ENCODE measurements around the gene ZNF652.
A peak's percentile ranks its signal among the peaks of the same experiment; 100 is the strongest.
"Not testable (repeated sequence)": the region's sequence is repeated elsewhere in the genome, so short reads cannot be mapped to it uniquely, and the experiment has no call there.

The ZNF652 gene

GRCh38 chr17:49290690-49291359 is 71.2 kb downstream of the ZNF652 start:
- peak; percentile 73 for TF ChIP-seq CTCF (conservative IDR thresholded peaks at IDR 0.05; ENCODE audit: control insufficient read depth, insufficient read depth, low read depth, low read length)
- H3K4me3 ChIP-seq (ENCODE audit: control insufficient read depth, low read depth, low read length) = no peak overlapping the region
- peak; percentile 41 for DNase-seq (ENCODE audit: low read depth)

GRCh38 chr17:49288388-49288787 is 73.7 kb downstream of the ZNF652 start:
- DNase-seq (ENCODE audit: low read depth) = no peak
- no peak for TF ChIP-seq CTCF (conservative IDR thresholded peaks at IDR 0.05; ENCODE audit: control insufficient read depth, insufficient read depth, low read depth, low read length)
- H3K4me3 ChIP-seq (ENCODE audit: control insufficient read depth, low read depth, low read length) = no peak overlapping the region

GRCh38 chr17:49287481-49287880 is 74.6 kb downstream of the ZNF652 start:
- H3K4me3 ChIP-seq (ENCODE audit: control insufficient read depth, low read depth, low read length) = no peak overlapping the region
- DNase-seq (ENCODE audit: low read depth) = no peak
- no peak for TF ChIP-seq CTCF (conservative IDR thresholded peaks at IDR 0.05; ENCODE audit: control insufficient read depth, insufficient read depth, low read depth, low read length)

- DNase-seq (ENCODE audit: low read depth); H3K4me3 ChIP-seq (ENCODE audit: control insufficient read depth, low read depth, low read length): not testable (repeated sequence)
Observed at GRCh38 chr17:49286261-49286973, 75.6 kb downstream of the ZNF652 start.

- no peak for DNase-seq (ENCODE audit: low read depth)
- no peak overlapping the region for H3K4me3 ChIP-seq (ENCODE audit: control insufficient read depth, low read depth, low read length)
- TF ChIP-seq CTCF (conservative IDR thresholded peaks at IDR 0.05; ENCODE audit: control insufficient read depth, insufficient read depth, low read depth, low read length) = no peak
Observed at GRCh38 chr17:49285716-49286115, 76.3 kb downstream of the ZNF652 start.

- DNase-seq (ENCODE audit: low read depth) = no peak
- no peak overlapping the region for H3K4me3 ChIP-seq (ENCODE audit: control insufficient read depth, low read depth, low read length)
- no peak for TF ChIP-seq CTCF (conservative IDR thresholded peaks at IDR 0.05; ENCODE audit: control insufficient read depth, insufficient read depth, low read depth, low read length)
Observed at GRCh38 chr17:49280918-49281317, 81.1 kb downstream of the ZNF652 start.

GRCh38 chr17:49280061-49280460 is 82.0 kb downstream of the ZNF652 start:
- TF ChIP-seq CTCF (conservative IDR thresholded peaks at IDR 0.05; ENCODE audit: control insufficient read depth, insufficient read depth, low read depth, low read length) = no peak
- no peak overlapping the region for H3K4me3 ChIP-seq (ENCODE audit: control insufficient read depth, low read depth, low read length)
- DNase-seq (ENCODE audit: low read depth) = no peak

- not testable (repeated sequence) for DNase-seq (ENCODE audit: low read depth)
Observed at GRCh38 chr17:49279263-49280015, 82.6 kb downstream of the ZNF652 start.

More at GRCh38 chr17:49279263-49280015, 82.6 kb downstream of the ZNF652 start:
- not testable (repeated sequence) for H3K4me3 ChIP-seq (ENCODE audit: control insufficient read depth, low read depth, low read length)

All from fibroblast of mammary gland (primary cell).